Liver (tissue), 9 donors: ENCODE results near the gene OR1F1. TPM values are rescaled to one million over a fixed set of nuclear protein-coding genes. Genes with fewer than 3 reads are reported as not detected.

ENCODE experiments used
- DNase-seq: peaks from one replicate; pipeline ENCODE4 v3.0.0-alpha.2; 2017; ENCODE audit warnings: low spot score
- H3K27ac ChIP-seq, 2 donors: one replicate each; pipeline ENCODE4 v1.7.0; 2013; ENCODE audit warnings: inconsistent platforms in 2 of 2, low read length in 2 of 2, control low read depth in 1 of 2, low read depth in 1 of 2, mild to moderate bottlenecking in 1 of 2
- H3K27me3 ChIP-seq, 4 donors: one replicate each; pipeline versions ENCODE4 v1.6.1 to v1.7.0; 2013; ENCODE audit warnings: low read length in 3 of 4, inconsistent platforms in 1 of 4, mild to moderate bottlenecking in 1 of 4, moderate library complexity in 1 of 4; ENCODE audit not compliant: control insufficient read depth in 4 of 4, insufficient read depth in 4 of 4
- H3K36me3 ChIP-seq, 4 donors: one replicate each; pipeline versions ENCODE4 v1.6.1 to v1.7.0; 2013; ENCODE audit warnings: low read length in 3 of 4, mild to moderate bottlenecking in 3 of 4, low read depth in 1 of 4, moderate library complexity in 1 of 4; ENCODE audit not compliant: control insufficient read depth in 4 of 4, insufficient read depth in 3 of 4
- H3K4me1 ChIP-seq, 4 donors: one replicate each; pipeline versions ENCODE4 v1.6.1 to v1.7.0; 2013; ENCODE audit warnings: low read length in 3 of 4, mild to moderate bottlenecking in 3 of 4, moderate library complexity in 1 of 4; ENCODE audit not compliant: control insufficient read depth in 4 of 4, insufficient read depth in 4 of 4
- H3K4me3 ChIP-seq, 3 donors: one replicate each; pipeline versions ENCODE4 v1.6.1 to v1.7.0; 2013; ENCODE audit warnings: low read length in 3 of 3, control low read depth in 1 of 3, low read depth in 1 of 3, mild to moderate bottlenecking in 1 of 3
- H3K9ac ChIP-seq, 2 donors: one replicate each; pipeline ENCODE4 v1.7.0; 2013; ENCODE audit warnings: low read length in 2 of 2, mild to moderate bottlenecking in 2 of 2, moderate library complexity in 2 of 2, control low read depth in 1 of 2, low read depth in 1 of 2
- H3K9me3 ChIP-seq, 4 donors: one replicate each; pipeline versions ENCODE4 v1.6.1 to v1.7.0; 2013; ENCODE audit warnings: low read length in 3 of 4; ENCODE audit not compliant: control insufficient read depth in 4 of 4
- ATF3 ChIP-seq: IDR thresholded peaks from 2 replicates; pipeline ENCODE4 v1.6.1; 2016; ENCODE audit warnings: antibody characterized with exemption
- EGR1 ChIP-seq, 2 donors: IDR thresholded peaks; 2 replicates each; pipeline ENCODE4 v1.6.1; 2016 to 2018; ENCODE audit warnings: antibody characterized with exemption in 2 of 2, low read depth in 2 of 2
- FOXA1 ChIP-seq: IDR thresholded peaks from 2 replicates; pipeline ENCODE4 v1.6.1; 2016; ENCODE audit warnings: antibody characterized with exemption
- FOXA2 ChIP-seq: IDR thresholded peaks from 2 replicates; pipeline ENCODE4 v1.6.1; 2016; ENCODE audit warnings: antibody characterized with exemption
- GABPA ChIP-seq, 2 donors: IDR thresholded peaks in 1 of 2; conservative IDR thresholded peaks in 1 of 2; 2 replicates each; pipeline ENCODE4 v1.6.1; 2016; ENCODE audit warnings: antibody characterized with exemption in 2 of 2, mild to moderate bottlenecking in 1 of 2, moderate library complexity in 1 of 2
- HNF4G ChIP-seq: IDR thresholded peaks from 2 replicates; pipeline ENCODE4 v1.6.1; 2016; ENCODE audit warnings: antibody characterized with exemption
- JUND ChIP-seq, 2 donors: IDR thresholded peaks; 2 replicates each; pipeline ENCODE4 v1.6.1; 2016; ENCODE audit warnings: antibody characterized with exemption in 2 of 2
- NR2F2 ChIP-seq: IDR thresholded peaks from 2 replicates; pipeline ENCODE4 v1.6.1; 2016; ENCODE audit warnings: antibody characterized with exemption
- RAD21 ChIP-seq, 2 donors: IDR thresholded peaks; 2 replicates each; pipeline ENCODE4 v1.6.1; 2016; ENCODE audit warnings: antibody characterized with exemption in 2 of 2, mild to moderate bottlenecking in 2 of 2
- REST ChIP-seq: IDR thresholded peaks from 2 replicates; pipeline ENCODE4 v1.6.1; 2016; ENCODE audit warnings: antibody characterized with exemption, mild to moderate bottlenecking
- SP1 ChIP-seq: IDR thresholded peaks from 2 replicates; pipeline ENCODE4 v1.6.1; 2018; ENCODE audit warnings: antibody characterized with exemption, mild to moderate bottlenecking
- YY1 ChIP-seq: IDR thresholded peaks from 2 replicates; pipeline ENCODE4 v1.6.1; 2016; ENCODE audit warnings: antibody characterized with exemption, mild to moderate bottlenecking
- WGBS: extraction: QIAGEN DNeasy Blood & Tissue Kit; methylation state at CpG from one replicate; pipeline ENCODE4 v1.1.7; 2013; 5-methylcytosine and 5-hydroxymethylcytosine counted together
- polyA plus RNA-seq, 2 donors: library from polyadenylated mRNA; stranded (reverse) in 1 of 2; unstranded in 1 of 2; fragments of 200-250 nt in 1 of 2; fragments of >200 nt in 1 of 2; fragmentation: Nextera tagmentation in 1 of 2; extraction: Ambion mirVana in 1 of 2; gene quantifications; one replicate each; pipeline versions ENCODE4 v1.2.1 to v1.2.3, GENCODE V29; 2013 to 2015
- total RNA-seq, 2 donors: library from RNA; depleted of rRNA; stranded (reverse); fragments of >200 nt; gene quantifications; one replicate each; pipeline ENCODE4 v1.2.3, GENCODE V29; 2014
- TF ChIP-seq, protein P1 (sequence below): IDR thresholded peaks from 2 replicates; pipeline ENCODE4 v1.6.1; 2016; ENCODE audit warnings: antibody characterized with exemption
- TF ChIP-seq, protein P2 (sequence below): fragments of 150-350 bp; IDR thresholded peaks from 2 replicates; pipeline ENCODE4 v1.5.1; 2017; ENCODE audit warnings: improper control_type of control experiment, low read depth, low read length; ENCODE audit not compliant: missing input control
- donor health status: healthy.
- donor health status: healthy.
- donor health status: healthy.
- donor health status: healthy.
- donor health status: healthy.

The OR1F1 gene
- total and polyA plus RNA-seq, 4 donors, result not detected

DNA sequence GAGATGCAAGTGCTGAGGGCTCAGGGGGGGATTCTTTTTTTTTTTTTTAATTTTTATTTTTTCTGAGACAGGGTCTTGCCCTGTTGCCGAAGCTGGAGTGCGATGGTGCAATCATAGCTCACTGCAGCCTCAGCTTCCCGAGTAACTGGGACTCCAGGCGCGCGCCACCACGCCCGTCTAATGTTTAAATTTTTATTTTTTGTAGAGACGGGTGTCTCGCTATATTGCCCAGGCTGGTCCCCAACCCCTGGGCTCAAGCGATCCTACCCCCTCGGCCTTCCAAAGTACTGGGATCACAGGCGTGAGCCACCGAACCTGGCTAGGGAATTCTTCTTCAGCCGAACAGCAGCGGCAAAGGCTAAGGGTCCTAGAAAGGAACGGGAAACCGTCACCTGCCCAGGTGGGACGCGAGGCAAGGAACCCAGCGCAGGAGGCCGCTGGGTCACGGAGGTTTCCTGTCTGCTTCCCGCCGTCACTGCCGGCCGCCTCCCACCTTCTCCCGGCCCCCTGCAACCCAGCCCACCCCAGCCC is 13.3 kb upstream of the OR1F1 start:
- no peak for TF ChIP-seq EGR1 (IDR thresholded peaks at IDR 0.05; ENCODE audit: low read depth in 2 of 2)
- TF ChIP-seq FOXA1, result no peak
- TF ChIP-seq YY1, result no peak
- no peak for TF ChIP-seq JUND (IDR thresholded peaks at IDR 0.05)
- no peak for TF ChIP-seq GABPA (IDR thresholded peaks at IDR 0.05 in 1 of 2, conservative IDR thresholded peaks at IDR 0.05 in 1 of 2)
- TF ChIP-seq NR2F2, result no peak
- TF ChIP-seq SP1, result no peak
- TF ChIP-seq, protein P1, sequence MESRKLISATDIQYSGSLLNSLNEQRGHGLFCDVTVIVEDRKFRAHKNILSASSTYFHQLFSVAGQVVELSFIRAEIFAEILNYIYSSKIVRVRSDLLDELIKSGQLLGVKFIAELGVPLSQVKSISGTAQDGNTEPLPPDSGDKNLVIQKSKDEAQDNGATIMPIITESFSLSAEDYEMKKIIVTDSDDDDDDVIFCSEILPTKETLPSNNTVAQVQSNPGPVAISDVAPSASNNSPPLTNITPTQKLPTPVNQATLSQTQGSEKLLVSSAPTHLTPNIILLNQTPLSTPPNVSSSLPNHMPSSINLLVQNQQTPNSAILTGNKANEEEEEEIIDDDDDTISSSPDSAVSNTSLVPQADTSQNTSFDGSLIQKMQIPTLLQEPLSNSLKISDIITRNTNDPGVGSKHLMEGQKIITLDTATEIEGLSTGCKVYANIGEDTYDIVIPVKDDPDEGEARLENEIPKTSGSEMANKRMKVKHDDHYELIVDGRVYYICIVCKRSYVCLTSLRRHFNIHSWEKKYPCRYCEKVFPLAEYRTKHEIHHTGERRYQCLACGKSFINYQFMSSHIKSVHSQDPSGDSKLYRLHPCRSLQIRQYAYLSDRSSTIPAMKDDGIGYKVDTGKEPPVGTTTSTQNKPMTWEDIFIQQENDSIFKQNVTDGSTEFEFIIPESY, result no peak
- no peak for TF ChIP-seq FOXA2
- no peak for TF ChIP-seq RAD21 (IDR thresholded peaks at IDR 0.05)
- TF ChIP-seq REST, result no peak
- TF ChIP-seq ATF3, result no peak
- TF ChIP-seq, protein P2, sequence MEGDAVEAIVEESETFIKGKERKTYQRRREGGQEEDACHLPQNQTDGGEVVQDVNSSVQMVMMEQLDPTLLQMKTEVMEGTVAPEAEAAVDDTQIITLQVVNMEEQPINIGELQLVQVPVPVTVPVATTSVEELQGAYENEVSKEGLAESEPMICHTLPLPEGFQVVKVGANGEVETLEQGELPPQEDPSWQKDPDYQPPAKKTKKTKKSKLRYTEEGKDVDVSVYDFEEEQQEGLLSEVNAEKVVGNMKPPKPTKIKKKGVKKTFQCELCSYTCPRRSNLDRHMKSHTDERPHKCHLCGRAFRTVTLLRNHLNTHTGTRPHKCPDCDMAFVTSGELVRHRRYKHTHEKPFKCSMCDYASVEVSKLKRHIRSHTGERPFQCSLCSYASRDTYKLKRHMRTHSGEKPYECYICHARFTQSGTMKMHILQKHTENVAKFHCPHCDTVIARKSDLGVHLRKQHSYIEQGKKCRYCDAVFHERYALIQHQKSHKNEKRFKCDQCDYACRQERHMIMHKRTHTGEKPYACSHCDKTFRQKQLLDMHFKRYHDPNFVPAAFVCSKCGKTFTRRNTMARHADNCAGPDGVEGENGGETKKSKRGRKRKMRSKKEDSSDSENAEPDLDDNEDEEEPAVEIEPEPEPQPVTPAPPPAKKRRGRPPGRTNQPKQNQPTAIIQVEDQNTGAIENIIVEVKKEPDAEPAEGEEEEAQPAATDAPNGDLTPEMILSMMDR, result no peak
- H3K9ac ChIP-seq, result no peak overlapping the region
- no peak overlapping the region for H3K27ac ChIP-seq
- no peak overlapping the region for H3K4me3 ChIP-seq
- WGBS, result 24% methylated on average over 28 of the region's 28 CpGs
- no peak for DNase-seq
- no peaks in the 10 kb centered on the region for H3K36me3 ChIP-seq
- no peaks in the 10 kb centered on the region for H3K9me3 ChIP-seq
- H3K27me3 ChIP-seq, result peaks cover 0 to 34% (median 14%) of the 10 kb centered on the region in 4 donors
- peaks cover 0 to 9% (median 3%) of the 10 kb centered on the region in 4 donors for H3K4me1 ChIP-seq

DNA sequence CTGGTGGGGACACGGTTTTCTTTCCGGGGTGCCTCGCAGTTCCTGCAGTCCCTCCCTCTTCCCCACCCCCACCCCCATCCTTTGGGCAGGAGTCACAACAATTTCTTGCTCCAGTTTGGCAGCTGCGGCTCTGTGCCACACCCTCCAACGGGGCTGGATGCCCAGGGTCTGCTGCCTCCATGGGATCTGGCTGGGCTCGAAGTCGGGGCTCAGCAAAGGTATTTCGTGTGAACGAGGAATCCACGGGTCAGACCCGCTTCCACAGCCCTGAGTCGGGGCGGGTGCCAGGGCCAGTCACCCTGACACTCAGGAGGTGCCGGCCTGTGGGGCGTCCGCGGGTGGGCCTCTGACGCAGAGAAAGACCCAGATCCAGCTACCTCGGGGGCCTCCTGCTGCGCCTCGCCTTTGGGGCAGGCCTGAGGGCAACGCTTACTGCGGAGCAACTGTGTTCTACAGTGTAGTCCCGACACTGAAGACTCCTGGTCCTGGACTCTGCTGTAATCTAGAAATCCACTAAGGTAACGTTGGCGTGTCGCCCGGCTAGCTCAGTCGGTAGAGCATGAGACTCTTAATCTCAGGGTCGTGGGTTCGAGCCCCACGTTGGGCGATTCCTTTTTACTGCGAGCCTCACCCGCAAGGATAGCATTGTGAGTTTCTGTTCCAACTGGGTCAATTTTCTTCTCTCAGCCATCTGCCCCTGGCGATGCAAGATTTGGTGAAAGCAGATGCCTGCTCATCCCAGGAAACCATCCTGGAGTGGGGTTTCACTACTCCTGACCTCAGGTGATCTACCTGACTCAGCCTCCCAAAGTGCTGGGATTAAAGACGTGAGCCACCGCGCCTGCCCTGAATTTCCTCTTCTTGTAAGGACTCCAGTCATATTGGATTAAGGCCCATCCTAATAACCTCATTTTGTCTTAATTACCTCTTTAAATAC is 12.6 kb upstream of the OR1F1 start:
- H3K9me3 ChIP-seq, result no peaks in the 10 kb centered on the region
- TF ChIP-seq GABPA (IDR thresholded peaks at IDR 0.05 in 1 of 2, conservative IDR thresholded peaks at IDR 0.05 in 1 of 2) (no peak), JUND (IDR thresholded peaks at IDR 0.05) (no peak), HNF4G (no peak), REST (no peak), NR2F2 (no peak), FOXA1 (no peak)
- TF ChIP-seq, protein P2, result no peak
- peaks cover 0 to 38% (median 13%) of the 10 kb centered on the region in 4 donors for H3K27me3 ChIP-seq
- no peaks in the 10 kb centered on the region for H3K36me3 ChIP-seq
- H3K4me3 ChIP-seq, result no peak overlapping the region
- no peak overlapping the region for H3K27ac ChIP-seq
- 16% methylated on average over 39 of the region's 39 CpGs for WGBS
- no peak for DNase-seq
- H3K4me1 ChIP-seq, result peaks cover 0 to 9% (median 2%) of the 10 kb centered on the region in 4 donors
- H3K9ac ChIP-seq, result no peak overlapping the region
